ENCODE data around the gene KLF2. TPM values are rescaled to one million over a fixed set of nuclear protein-coding genes. Genes with fewer than 3 reads are reported as not detected.
A peak's percentile ranks its signal among the peaks of the same experiment; 100 is the strongest.

The KLF2 gene
- total RNA-seq, 2 donors from 2014 or later = 19.8 to 24.4 TPM

- no peaks in the 10 kb centered on the region for H3K9me3 ChIP-seq
- intact Hi-C loops (cut with DNase I) = no loop called here
- TF ChIP-seq POLR2A (IDR thresholded peaks at IDR 0.05) (no peak), POLR2AphosphoS5 (IDR thresholded peaks at IDR 0.05) (no peak)
- TF ChIP-seq, protein P1, sequence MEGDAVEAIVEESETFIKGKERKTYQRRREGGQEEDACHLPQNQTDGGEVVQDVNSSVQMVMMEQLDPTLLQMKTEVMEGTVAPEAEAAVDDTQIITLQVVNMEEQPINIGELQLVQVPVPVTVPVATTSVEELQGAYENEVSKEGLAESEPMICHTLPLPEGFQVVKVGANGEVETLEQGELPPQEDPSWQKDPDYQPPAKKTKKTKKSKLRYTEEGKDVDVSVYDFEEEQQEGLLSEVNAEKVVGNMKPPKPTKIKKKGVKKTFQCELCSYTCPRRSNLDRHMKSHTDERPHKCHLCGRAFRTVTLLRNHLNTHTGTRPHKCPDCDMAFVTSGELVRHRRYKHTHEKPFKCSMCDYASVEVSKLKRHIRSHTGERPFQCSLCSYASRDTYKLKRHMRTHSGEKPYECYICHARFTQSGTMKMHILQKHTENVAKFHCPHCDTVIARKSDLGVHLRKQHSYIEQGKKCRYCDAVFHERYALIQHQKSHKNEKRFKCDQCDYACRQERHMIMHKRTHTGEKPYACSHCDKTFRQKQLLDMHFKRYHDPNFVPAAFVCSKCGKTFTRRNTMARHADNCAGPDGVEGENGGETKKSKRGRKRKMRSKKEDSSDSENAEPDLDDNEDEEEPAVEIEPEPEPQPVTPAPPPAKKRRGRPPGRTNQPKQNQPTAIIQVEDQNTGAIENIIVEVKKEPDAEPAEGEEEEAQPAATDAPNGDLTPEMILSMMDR (IDR thresholded peaks at IDR 0.05) = no peak
- no peak for DNase-seq (ENCODE audit: low spot score)
- no peak overlapping the region for H3K4me3 ChIP-seq
- no peaks in the 10 kb centered on the region for H3K36me3 ChIP-seq
- H3K27me3 ChIP-seq (replicated peaks; ENCODE audit: insufficient read depth) = no peaks in the 10 kb centered on the region
- WGBS = 89% methylated on average over 6 of the region's 6 CpGs
- H3K4me1 ChIP-seq (replicated peaks) = peaks cover 5% of the 10 kb centered on the region
- no peak overlapping the region for H3K27ac ChIP-seq
Observed at GRCh38 chr19:16359964-16360363, 35.3 kb downstream of the KLF2 start.

DNA sequence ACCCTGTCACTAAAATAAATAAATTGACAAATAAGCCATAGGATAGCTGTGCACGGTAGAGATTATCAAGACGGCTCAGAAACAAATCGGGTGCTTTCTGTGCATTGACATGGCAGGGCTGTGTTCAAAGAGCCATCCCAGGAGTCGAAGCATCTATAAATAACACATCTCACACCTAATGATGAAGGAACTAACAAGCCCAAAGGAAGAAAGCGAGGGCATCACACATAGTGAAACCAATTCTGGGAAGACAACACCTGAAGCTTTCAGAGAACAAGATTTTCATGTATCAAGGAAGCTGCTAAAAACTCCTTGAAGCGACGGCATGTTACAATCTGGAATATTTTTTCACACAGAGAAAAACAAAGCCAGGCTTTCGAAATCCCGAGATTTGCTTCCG, 36.1 kb downstream of the KLF2 start:
- no peaks in the 10 kb centered on the region for H3K9me3 ChIP-seq
- no peaks in the 10 kb centered on the region for H3K36me3 ChIP-seq
- no peaks in the 10 kb centered on the region for H3K27me3 ChIP-seq (replicated peaks; ENCODE audit: insufficient read depth)
- intact Hi-C loops (cut with DNase I) = no loop called here
- H3K4me3 ChIP-seq = no peak overlapping the region
- 54% methylated on average over 10 of the region's 10 CpGs for WGBS
- TF ChIP-seq POLR2A (IDR thresholded peaks at IDR 0.05) (no peak), POLR2AphosphoS5 (IDR thresholded peaks at IDR 0.05) (no peak)
- TF ChIP-seq, protein P1 (IDR thresholded peaks at IDR 0.05) = no peak
- no peak for DNase-seq (ENCODE audit: low spot score)
- H3K27ac ChIP-seq = peak overlapping the region; percentile 27 to 62
- peaks cover 5% of the 10 kb centered on the region for H3K4me1 ChIP-seq (replicated peaks)

- DNase-seq (ENCODE audit: low spot score) = peak; percentile 49
- H3K27ac ChIP-seq = peak overlapping the region; percentile 27 to 62
- TF ChIP-seq, protein P1 (IDR thresholded peaks at IDR 0.05) = no peak
- TF ChIP-seq POLR2AphosphoS5 (IDR thresholded peaks at IDR 0.05) (peak; percentile 56), POLR2A (IDR thresholded peaks at IDR 0.05) (no peak)
- no peaks in the 10 kb centered on the region for H3K36me3 ChIP-seq
- H3K4me1 ChIP-seq (replicated peaks) = peaks cover 5% of the 10 kb centered on the region
- 40% methylated on average over 13 of the region's 13 CpGs for WGBS
- H3K4me3 ChIP-seq = no peak overlapping the region
- H3K9me3 ChIP-seq = no peaks in the 10 kb centered on the region
- no peaks in the 10 kb centered on the region for H3K27me3 ChIP-seq (replicated peaks; ENCODE audit: insufficient read depth)
- intact Hi-C loops (cut with DNase I) = no loop called here
Observed at GRCh38 chr19:16361254-16361653, 36.6 kb downstream of the KLF2 start.

GRCh38 chr19:16361926-16362325, 37.3 kb downstream of the KLF2 start:
- intact Hi-C loops (cut with DNase I) = no loop called here
- H3K4me1 ChIP-seq (replicated peaks) = peaks cover 5% of the 10 kb centered on the region
- no peak overlapping the region for H3K4me3 ChIP-seq
- no peak for TF ChIP-seq POLR2A (IDR thresholded peaks at IDR 0.05)
- no peak for TF ChIP-seq POLR2AphosphoS5 (IDR thresholded peaks at IDR 0.05)
- TF ChIP-seq, protein P1 (IDR thresholded peaks at IDR 0.05) = no peak
- no peaks in the 10 kb centered on the region for H3K9me3 ChIP-seq
- DNase-seq (ENCODE audit: low spot score) = no peak
- H3K36me3 ChIP-seq = no peaks in the 10 kb centered on the region
- 59% methylated on average over 10 of the region's 10 CpGs for WGBS
- H3K27ac ChIP-seq = peak overlapping the region; percentile 26 to 62
- H3K27me3 ChIP-seq (replicated peaks; ENCODE audit: insufficient read depth) = no peaks in the 10 kb centered on the region

DNA sequence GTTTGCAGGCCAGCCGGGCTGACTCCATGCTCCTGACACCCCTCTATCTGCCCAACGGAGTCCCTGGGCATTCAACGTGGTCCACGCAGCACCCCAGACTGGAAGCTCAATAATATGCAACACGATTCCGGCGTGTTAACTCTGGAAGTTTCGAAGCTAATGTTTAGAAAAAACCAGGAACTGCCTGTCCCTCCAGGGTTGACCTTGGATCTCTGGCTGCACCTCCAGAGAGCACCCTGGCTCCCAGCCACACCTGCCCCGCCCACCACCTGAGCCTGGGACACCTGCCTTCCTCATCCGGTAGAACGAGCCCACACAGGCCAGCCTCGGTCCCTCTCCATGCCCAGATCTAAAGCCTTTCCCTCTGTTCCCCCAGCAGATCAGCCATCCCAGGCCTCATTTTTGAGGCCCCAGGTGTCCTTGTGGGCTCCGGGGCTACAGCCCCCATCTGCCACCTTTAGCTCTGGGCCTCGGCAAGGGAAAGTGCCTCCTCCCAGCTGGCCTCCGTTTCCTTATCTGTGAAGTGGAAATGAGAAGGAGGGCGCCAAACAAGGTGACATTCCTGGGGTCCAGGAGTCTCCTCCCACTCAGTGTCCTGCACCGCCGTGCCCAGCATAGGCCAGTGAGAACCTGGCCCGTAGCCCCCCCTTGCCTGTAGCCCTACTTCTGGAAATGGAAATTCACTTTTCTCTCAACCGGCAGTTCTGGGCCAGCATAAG, 38.7 kb downstream of the KLF2 start:
- Histone ChIP-seq H3K9me3 (no peaks in the 10 kb centered on the region), H3K36me3 (no peaks in the 10 kb centered on the region), H3K27ac (peak overlapping the region; percentile 52 to 71), H3K27me3 (replicated peaks; ENCODE audit: insufficient read depth) (no peaks in the 10 kb centered on the region), H3K4me1 (replicated peaks) (peaks cover 5% of the 10 kb centered on the region), H3K4me3 (no peak overlapping the region)
- 55% methylated on average over 20 of the region's 20 CpGs for WGBS
- intact Hi-C loops (cut with DNase I) = no loop called here
- TF ChIP-seq, protein P1 (IDR thresholded peaks at IDR 0.05) = no peak
- TF ChIP-seq POLR2AphosphoS5 (IDR thresholded peaks at IDR 0.05) = peak; percentile 64
- peak; percentile 80 for DNase-seq (ENCODE audit: low spot score)
